HCT116 (cell line): ENCODE measurements around the gene YY1. TPM values are rescaled to one million over a fixed set of nuclear protein-coding genes. Genes with fewer than 3 reads are reported as not detected.

ENCODE experiments used
- ATAC-seq: fragments of 200-7000 bp; cut with Tn5 transposase; 2 replicates; pipeline ENCODE4 v1.9.1; 2020; ENCODE audit warnings: mild to moderate bottlenecking, moderate library complexity
- BruUV-seq: library from RNA; stranded (reverse); fragments of 400-500 nt; replicated peaks from 2 replicates; lab custom pipeline; 2021; lab: Mats Ljungman, UMichigan
- CTCF ChIA-PET: fragments of 300-600 bp; sonication (Branson Sonifier 250); formaldehyde crosslinking; loops from one replicate; lab custom pipeline; 2021; ENCODE audit warnings: antibody characterized with exemption; lab: Charles Lee
- POLR2A ChIA-PET: fragments of 300-600, 350-600 bp; sonication (Branson Sonifier 250); formaldehyde crosslinking; loops from one replicate; lab custom pipeline; 2021; ENCODE audit warnings: antibody characterized with exemption; lab: Charles Lee
- RAD21 ChIA-PET, 2 experiments: fragments of 300-600 bp; sonication (Branson Sonifier 250); formaldehyde crosslinking; loops; one replicate each; lab custom pipeline; 2023; ENCODE audit warnings: low total read pairs in 2 of 2; ENCODE audit not compliant: uncharacterized antibody in 2 of 2, unreplicated experiment in 2 of 2, low non-redundant PET in 1 of 2; lab: Charles Lee
- DNase-seq: peaks from one replicate; pipeline ENCODE4 v3.0.0-alpha.2; 2010; ENCODE audit warnings: low read depth, low spot score
- H2AFZ ChIP-seq: fragments of 200-600 bp; shearing (Covaris generic), sonication (generic); 2 replicates; pipeline ENCODE4 v1.6.1; 2017; ENCODE audit warnings: low read depth, mixed run types, mixed read lengths, antibody characterized with exemption, low read length; ENCODE audit not compliant: poor library complexity, severe bottlenecking
- H3K27ac ChIP-seq: 2 replicates; pipeline ENCODE4 v1.5.1; 2012; ENCODE audit warnings: low read depth, low read length
- H3K27me3 ChIP-seq: fragments of 200-600 bp; sonication (generic); 2 replicates; pipeline ENCODE4 v1.6.1; 2016; ENCODE audit warnings: mixed run types, low read length, mixed read lengths; ENCODE audit not compliant: insufficient read depth
- H3K36me3 ChIP-seq, 2 experiments: fragments of 200-500 bp in 1 of 2; fragments of 200-600 bp in 1 of 2; sonication (Bioruptor generic) in 1 of 2; sonication (generic) in 1 of 2; 2 replicates each; pipeline versions ENCODE4 v1.5.1 to v1.6.1; 2014 to 2016; ENCODE audit warnings: low read length in 2 of 2, inconsistent platforms in 1 of 2, mixed read lengths in 1 of 2, mixed run types in 1 of 2; ENCODE audit not compliant: insufficient read depth in 2 of 2, control insufficient read depth in 1 of 2
- H3K4me1 ChIP-seq, 2 experiments: fragments of 200-600 bp in 1 of 2; sonication (generic) in 1 of 2; 2 replicates each; pipeline versions ENCODE4 v1.5.1 to v1.6.1; 2012 to 2017; ENCODE audit warnings: low read length in 2 of 2, inconsistent platforms in 1 of 2, mild to moderate bottlenecking in 1 of 2, mixed read lengths in 1 of 2, mixed run types in 1 of 2, moderate library complexity in 1 of 2; ENCODE audit not compliant: insufficient read depth in 2 of 2, control insufficient read depth in 1 of 2
- H3K4me2 ChIP-seq: fragments of 200-600 bp; sonication (generic); 2 replicates; pipeline ENCODE4 v1.6.1; 2017; ENCODE audit warnings: mixed run types, low read length, mixed read lengths
- H3K4me3 ChIP-seq, 2 experiments: fragments of 200-600 bp in 1 of 2; sonication (generic) in 1 of 2; replicated peaks in 1 of 2; 2 replicates each; pipeline ENCODE4 v1.5.1; 2011 to 2016; ENCODE audit warnings: low read length in 2 of 2, control low read depth in 1 of 2, low read depth in 1 of 2, mild to moderate bottlenecking in 1 of 2, mixed read lengths in 1 of 2, mixed run types in 1 of 2
- H3K79me2 ChIP-seq: fragments of 200-600 bp; sonication (generic); 2 replicates; pipeline ENCODE4 v1.6.1; 2017; ENCODE audit warnings: mild to moderate bottlenecking, mixed run types, low read length, moderate library complexity, mixed read lengths; ENCODE audit not compliant: insufficient read depth
- H3K9ac ChIP-seq: fragments of 200-600 bp; sonication (generic); 2 replicates; pipeline ENCODE4 v1.6.1; 2016; ENCODE audit warnings: low read length, mixed read lengths
- H3K9me2 ChIP-seq: fragments of 200-600 bp; sonication (generic), shearing (Covaris generic); 2 replicates; pipeline ENCODE4 v1.6.1; 2017; ENCODE audit warnings: mixed run types, mild to moderate bottlenecking, moderate library complexity; ENCODE audit not compliant: insufficient read depth
- H3K9me3 ChIP-seq, 2 experiments: fragments of 200-500 bp in 1 of 2; fragments of 200-600 bp in 1 of 2; sonication (Bioruptor generic) in 1 of 2; sonication (generic) in 1 of 2; 2 replicates each; pipeline ENCODE4 v1.6.1; 2014 to 2017; ENCODE audit warnings: low read length in 2 of 2, mixed read lengths in 2 of 2, inconsistent platforms in 1 of 2, low read depth in 1 of 2, mild to moderate bottlenecking in 1 of 2, mixed run types in 1 of 2, moderate library complexity in 1 of 2; ENCODE audit not compliant: control insufficient read depth in 1 of 2, insufficient read depth in 1 of 2
- H4K20me1 ChIP-seq: fragments of 200-600 bp; sonication (generic), shearing (Covaris generic); 2 replicates; pipeline ENCODE4 v1.6.1; 2017; ENCODE audit warnings: mixed run types, mild to moderate bottlenecking, moderate library complexity; ENCODE audit not compliant: insufficient read depth
- ATF3 ChIP-seq: IDR thresholded peaks from 2 replicates; pipeline ENCODE4 v1.6.1; 2012
- EGR1 ChIP-seq: IDR thresholded peaks from 2 replicates; pipeline ENCODE4 v1.6.1; 2012; ENCODE audit warnings: low read depth
- POLR2AphosphoS5 ChIP-seq: IDR thresholded peaks from 2 replicates; pipeline ENCODE4 v1.6.1; 2011; ENCODE audit warnings: mild to moderate bottlenecking, low read depth, low read length, moderate library complexity
- REST ChIP-seq: IDR thresholded peaks from 2 replicates; pipeline ENCODE4 v1.6.1; 2012; ENCODE audit warnings: low read depth
- ZBTB33 ChIP-seq: IDR thresholded peaks from 2 replicates; pipeline ENCODE4 v1.6.1; 2011; ENCODE audit warnings: mild to moderate bottlenecking, low read length, moderate library complexity; ENCODE audit not compliant: insufficient replicate concordance; ENCODE audit errors: extremely low read depth
- ZFX ChIP-seq: fragments of 450-650 bp; IDR thresholded peaks from 2 replicates; pipeline ENCODE4 v1.6.1; 2017
- intact Hi-C: fragments of 100-400 bp; cut with micrococcal nuclease; formaldehyde crosslinking; loops from 2 replicates; pipeline ENCODE4 v1.10.0; 2022
- total RNA-seq: library from RNA; stranded (reverse); gene quantifications from one replicate; pipeline ENCODE4 v1.2.1, GENCODE V29; 2021; ENCODE audit not compliant: unreplicated experiment

Gene YY1
- total RNA-seq, 1 experiment from 2014 or later, result 111 TPM

- Histone ChIP-seq H3K9ac (no peak overlapping the region), H4K20me1 (no peaks in the 10 kb centered on the region), H3K27me3 (no peaks in the 10 kb centered on the region), H3K9me2 (no peaks in the 10 kb centered on the region), H3K79me2 (no peaks in the 10 kb centered on the region), H3K4me3 (no peak overlapping the region), H3K4me1 (peaks cover 11 to 12% of the 10 kb centered on the region in 2 experiments), H3K9me3 (no peaks in the 10 kb centered on the region), H3K36me3 (0 out of 4 replicates have a peak, but pooled peaks cover 0 to 3% of the 10 kb centered on the region in 2 experiments), H3K27ac (no peak overlapping the region), H2AFZ (no peak overlapping the region), H3K4me2 (no peak overlapping the region)
- ChIA-PET POLR2A (no interaction called here), RAD21 (no interaction called here), CTCF (interaction anchor here (3.8 kb wide), 1 partner anchor 13 kb away, joined by 19 read pairs; no protein-coding TSS in a partner anchor)
- intact Hi-C loops, result no loop called here
- TF ChIP-seq ATF3 (no peak), POLR2AphosphoS5 (no peak), ZBTB33 (no peak), ZFX (no peak), REST (no peak), EGR1 (no peak)
- BruUV-seq, result no TSS peak
- no peak for DNase-seq
- ATAC-seq, result no peak
These were observed 59.8 kb downstream of the YY1 start for GRCh38 chr14:100298551-100299237.
